Measurements from ENCODE around the gene GAS6.

The GAS6 gene

GRCh38 chr13:113859311-113860050, 4.4 kb downstream of the GAS6 start:
- CTCF ChIA-PET = no interaction called here

GRCh38 chr13:113857531-113858195, 6.2 kb downstream of the GAS6 start:
- ChIA-PET POLR2A (no interaction called here), CTCF (no interaction called here)
- TF ChIP-seq, protein P1, sequence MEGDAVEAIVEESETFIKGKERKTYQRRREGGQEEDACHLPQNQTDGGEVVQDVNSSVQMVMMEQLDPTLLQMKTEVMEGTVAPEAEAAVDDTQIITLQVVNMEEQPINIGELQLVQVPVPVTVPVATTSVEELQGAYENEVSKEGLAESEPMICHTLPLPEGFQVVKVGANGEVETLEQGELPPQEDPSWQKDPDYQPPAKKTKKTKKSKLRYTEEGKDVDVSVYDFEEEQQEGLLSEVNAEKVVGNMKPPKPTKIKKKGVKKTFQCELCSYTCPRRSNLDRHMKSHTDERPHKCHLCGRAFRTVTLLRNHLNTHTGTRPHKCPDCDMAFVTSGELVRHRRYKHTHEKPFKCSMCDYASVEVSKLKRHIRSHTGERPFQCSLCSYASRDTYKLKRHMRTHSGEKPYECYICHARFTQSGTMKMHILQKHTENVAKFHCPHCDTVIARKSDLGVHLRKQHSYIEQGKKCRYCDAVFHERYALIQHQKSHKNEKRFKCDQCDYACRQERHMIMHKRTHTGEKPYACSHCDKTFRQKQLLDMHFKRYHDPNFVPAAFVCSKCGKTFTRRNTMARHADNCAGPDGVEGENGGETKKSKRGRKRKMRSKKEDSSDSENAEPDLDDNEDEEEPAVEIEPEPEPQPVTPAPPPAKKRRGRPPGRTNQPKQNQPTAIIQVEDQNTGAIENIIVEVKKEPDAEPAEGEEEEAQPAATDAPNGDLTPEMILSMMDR (IDR thresholded peaks at IDR 0.05; ENCODE audit: control extremely low read depth, extremely low read depth, low read depth, missing control alignments) = no peak

More at GRCh38 chr13:113859311-113860050, 4.4 kb downstream of the GAS6 start:
- POLR2A ChIA-PET = no interaction called here
- DNase-seq (ENCODE audit: extremely low spot score) = no peak
- TF ChIP-seq, protein P1 (IDR thresholded peaks at IDR 0.05; ENCODE audit: control extremely low read depth, extremely low read depth, low read depth, missing control alignments) = no peak

DNA sequence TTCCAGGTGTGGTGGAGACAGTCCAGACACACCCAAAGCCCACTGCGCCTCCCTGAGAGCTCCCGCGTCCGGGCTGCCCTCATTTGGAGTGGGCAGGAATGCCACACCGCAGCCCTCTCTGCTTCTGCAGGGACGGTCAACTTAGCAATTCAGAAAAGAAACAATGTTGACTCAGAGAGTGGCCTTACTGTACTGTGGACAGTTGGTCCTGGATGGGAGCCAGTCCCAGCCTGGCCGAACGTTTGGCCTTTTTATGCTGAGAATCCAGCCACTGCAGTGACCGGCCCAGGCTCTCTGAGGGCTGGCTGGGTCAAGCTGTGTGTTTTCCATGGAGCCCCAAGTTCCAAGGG, 7.2 kb downstream of the GAS6 start:
- ChIA-PET CTCF (no interaction called here), POLR2A (no interaction called here)
- DNase-seq (ENCODE audit: extremely low spot score) = no peak
- TF ChIP-seq, protein P1 (IDR thresholded peaks at IDR 0.05; ENCODE audit: control extremely low read depth, extremely low read depth, low read depth, missing control alignments) = no peak

More at GRCh38 chr13:113857531-113858195, 6.2 kb downstream of the GAS6 start:
- no peak for DNase-seq (ENCODE audit: extremely low spot score)

- TF ChIP-seq, protein P1 (IDR thresholded peaks at IDR 0.05; ENCODE audit: control extremely low read depth, extremely low read depth, low read depth, missing control alignments) = no peak
- ChIA-PET POLR2A (no interaction called here), CTCF (no interaction called here)
- DNase-seq (ENCODE audit: extremely low spot score) = no peak
Observed at GRCh38 chr13:113855931-113856715, 7.8 kb downstream of the GAS6 start.

DNA sequence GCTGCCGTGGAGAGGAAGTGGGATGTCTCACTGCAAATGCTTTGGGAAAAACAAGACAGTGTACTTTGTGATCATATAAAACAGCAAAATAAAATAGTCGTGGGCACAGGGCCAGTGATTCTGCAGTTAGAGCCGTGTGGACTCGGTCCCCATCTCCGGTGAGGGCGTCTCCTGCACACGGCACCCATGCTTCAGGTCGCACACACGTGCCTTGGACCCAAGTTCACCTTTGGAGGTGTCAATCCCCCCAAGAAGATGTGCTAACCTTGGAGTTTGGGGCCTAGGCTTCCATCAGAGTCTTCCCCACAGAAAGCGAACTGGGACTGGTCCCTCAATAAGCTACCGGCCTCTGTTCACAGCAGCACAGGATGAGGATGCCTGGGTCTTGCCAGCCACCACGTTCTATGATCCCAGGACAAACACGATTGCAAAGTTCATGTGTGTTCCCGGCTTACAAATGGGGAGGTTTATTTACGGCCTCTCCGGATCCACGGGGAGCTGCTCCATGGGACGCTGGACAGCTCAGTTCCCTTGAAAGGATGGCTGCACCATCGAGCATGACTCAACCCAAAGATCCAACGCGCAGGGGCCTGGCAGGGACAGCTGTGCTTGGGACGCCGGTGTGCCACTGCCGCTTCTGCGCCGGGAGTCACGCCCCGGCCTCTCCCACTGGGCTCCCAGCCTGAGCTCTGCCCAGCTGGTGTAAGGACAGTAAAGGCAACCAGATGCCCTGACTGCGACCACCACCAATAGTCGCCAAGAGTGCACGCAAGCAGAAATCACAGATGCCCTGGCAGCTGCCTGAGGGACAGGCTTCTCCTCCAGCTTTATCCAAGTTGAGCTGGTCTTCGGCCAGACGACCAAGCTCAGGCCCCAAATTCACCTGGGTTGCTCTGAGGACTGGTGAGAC, 8.6 kb downstream of the GAS6 start:
- CTCF ChIA-PET = no interaction called here
- no peak for DNase-seq (ENCODE audit: extremely low spot score)
- TF ChIP-seq, protein P1 (IDR thresholded peaks at IDR 0.05; ENCODE audit: control extremely low read depth, extremely low read depth, low read depth, missing control alignments) = no peak
- POLR2A ChIA-PET = no interaction called here
